Kidney capillary endothelial cell (primary cell): Measurements from ENCODE around the gene WDR45B.
"Not testable (repeated sequence)": the region's sequence is repeated elsewhere in the genome, so short reads cannot be mapped to it uniquely, and the experiment has no call there.

ENCODE experiments used
- DNase-seq: peaks from one replicate; pipeline ENCODE4 v3.0.0-alpha.2; 2018; ENCODE audit warnings: low spot score

The WDR45B gene

DNA sequence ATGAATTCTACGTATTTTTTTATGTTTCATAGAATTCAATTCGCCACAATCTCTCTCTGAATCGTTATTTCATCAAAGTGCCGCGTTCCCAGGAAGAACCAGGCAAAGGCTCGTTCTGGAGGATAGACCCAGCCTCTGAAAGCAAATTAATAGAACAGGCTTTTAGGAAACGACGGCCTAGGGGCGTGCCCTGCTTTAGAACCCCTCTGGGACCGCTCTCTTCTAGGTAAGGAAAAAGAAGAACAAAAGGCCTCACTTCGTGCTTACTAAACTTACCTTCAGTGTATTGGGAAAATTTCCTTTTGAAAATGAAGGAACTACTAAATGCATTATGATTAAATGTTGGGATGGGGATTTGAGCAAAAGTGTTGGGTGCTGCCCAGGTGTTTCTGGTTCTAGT, 65.5 kb downstream of the WDR45B start:
- DNase-seq = no peak

- DNase-seq = no peak
Measured at GRCh38 chr17:82582213-82582612, 66.0 kb downstream of the WDR45B start.

DNA sequence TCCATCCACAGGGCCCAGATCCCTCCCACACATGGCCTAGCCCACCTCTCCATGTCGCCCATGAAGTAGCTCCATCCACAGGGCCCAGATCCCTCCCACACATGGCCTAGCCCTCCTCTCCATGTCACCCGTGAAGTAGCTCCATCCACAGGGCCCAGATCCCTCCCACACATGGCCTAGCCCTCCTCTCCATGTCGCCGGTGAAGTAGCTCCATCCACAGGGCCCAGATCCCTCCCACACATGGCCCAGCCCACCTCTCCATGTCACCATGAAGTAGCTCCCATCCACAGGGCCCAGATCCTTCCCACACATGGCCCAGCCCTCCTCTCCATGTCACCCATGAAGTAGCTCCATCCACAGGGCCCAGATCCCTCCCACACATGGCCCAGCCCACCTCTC, 68.3 kb downstream of the WDR45B start:
- not testable (repeated sequence) for DNase-seq

DNA sequence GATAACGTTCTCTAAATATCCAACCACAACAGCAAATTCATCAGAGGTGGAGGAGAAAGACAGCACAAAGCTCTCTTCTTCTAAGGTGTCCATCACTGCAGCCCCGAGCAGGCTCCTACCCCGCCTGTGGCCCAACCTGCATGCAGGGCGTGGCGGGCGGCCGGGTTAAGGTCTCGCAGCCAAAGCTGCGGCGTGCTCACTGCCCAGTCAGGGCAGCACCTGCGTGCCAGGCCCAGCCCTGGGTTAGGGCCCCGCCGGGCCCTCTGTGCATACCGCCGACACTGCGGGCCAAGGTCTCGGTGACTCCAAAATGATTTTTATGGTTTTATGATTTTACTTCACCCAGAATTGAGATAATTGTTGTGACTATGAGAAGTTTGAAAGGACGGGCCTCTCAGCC, 70.9 kb downstream of the WDR45B start:
- no peak for DNase-seq

DNA sequence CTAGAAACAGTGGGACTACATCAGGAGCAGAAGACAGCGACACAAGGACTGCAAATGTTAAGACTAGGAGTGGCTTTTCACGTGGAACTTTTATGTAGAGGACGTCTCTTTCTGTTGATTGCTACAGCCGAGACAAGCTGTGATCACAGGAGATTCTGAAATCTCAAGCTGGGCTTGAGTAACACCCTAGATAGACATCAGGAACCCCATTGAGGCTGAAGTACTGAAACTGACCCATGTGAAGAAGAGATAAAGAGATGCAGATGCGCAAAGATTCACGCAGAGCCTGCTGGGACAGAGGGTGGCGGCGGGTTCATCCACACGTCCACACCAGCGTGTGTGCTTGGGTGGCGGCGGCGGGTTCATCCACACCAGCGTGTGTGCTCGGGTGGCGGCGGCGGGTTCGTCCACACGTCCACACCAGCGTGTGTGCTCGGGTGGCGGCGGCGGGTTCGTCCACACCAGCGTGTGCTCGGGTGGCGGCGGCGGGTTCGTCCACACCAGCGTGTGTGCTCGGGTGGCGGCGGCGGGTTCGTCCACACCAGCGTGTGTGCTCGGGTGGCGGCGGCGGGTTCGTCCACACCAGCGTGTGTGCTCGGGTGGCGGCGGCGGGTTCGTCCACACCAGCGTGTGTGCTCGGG, 72.5 kb downstream of the WDR45B start:
- DNase-seq = not testable (repeated sequence)

DNA sequence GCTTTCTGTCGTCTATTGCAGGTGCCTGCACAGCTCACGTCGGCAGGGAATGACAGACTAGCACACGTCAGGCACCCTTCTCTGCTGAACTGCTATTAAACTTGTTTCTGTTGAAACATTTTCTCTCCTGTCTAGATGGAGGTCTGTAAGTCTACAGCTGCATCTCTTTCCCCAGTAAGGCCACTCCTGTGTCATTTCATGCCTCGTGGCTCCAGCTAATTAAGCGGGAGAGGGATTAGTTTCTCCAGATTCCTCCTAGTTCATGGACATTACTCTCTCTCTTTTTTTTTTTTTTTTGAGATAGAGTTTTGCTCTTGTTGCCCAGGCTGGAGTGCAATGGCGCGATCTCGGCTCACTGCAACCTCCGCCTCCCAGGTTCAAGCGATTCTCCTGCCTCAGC, 74.2 kb downstream of the WDR45B start:
- no peak for DNase-seq

GRCh38 chr17:82571855-82572254, 76.4 kb downstream of the WDR45B start:
- DNase-seq = no peak

- DNase-seq = no peak
Measured at GRCh38 chr17:82570277-82570676, 78.0 kb downstream of the WDR45B start.

DNA sequence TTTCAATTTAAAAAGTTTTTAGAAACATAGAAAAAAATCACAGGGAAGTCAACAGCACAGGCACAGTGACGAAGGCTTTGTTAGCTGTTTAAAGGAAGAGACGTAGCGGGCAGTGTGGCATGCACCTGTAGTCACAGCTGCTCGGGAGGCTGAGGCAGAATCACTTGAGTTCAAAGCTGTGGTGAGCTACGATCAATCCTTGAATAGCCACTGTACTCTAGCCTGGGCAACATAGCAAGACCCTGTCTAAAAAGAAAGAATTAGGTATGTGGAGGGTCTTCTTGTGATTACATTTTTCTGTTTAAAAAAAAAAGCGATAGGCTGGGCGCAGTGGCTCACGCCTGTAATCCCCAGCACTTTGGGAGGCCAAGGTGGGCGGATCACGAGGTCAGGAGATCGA, 78.6 kb downstream of the WDR45B start:
- no peak for DNase-seq

DNA sequence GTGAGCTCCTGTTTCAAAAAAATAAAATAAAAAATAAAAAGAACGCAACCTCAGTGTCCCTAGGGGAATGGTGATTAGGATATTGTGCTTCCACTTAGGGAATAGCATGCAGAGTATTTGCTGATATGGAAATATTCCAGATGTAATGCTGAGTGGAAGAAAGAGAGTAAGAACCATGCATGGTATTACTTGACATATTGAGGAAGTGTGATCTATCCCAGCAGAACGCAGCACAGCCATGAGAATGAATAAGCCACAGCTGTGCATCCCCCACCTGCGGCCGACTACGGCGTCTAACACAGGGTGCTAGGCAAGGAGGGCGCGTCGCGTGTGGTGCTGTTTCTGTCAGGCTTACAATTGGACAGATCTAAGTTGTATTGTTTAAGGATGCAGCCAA, 79.2 kb downstream of the WDR45B start:
- DNase-seq = no peak

GRCh38 chr17:82567286-82567685, 81.0 kb downstream of the WDR45B start:
- DNase-seq = no peak

DNA sequence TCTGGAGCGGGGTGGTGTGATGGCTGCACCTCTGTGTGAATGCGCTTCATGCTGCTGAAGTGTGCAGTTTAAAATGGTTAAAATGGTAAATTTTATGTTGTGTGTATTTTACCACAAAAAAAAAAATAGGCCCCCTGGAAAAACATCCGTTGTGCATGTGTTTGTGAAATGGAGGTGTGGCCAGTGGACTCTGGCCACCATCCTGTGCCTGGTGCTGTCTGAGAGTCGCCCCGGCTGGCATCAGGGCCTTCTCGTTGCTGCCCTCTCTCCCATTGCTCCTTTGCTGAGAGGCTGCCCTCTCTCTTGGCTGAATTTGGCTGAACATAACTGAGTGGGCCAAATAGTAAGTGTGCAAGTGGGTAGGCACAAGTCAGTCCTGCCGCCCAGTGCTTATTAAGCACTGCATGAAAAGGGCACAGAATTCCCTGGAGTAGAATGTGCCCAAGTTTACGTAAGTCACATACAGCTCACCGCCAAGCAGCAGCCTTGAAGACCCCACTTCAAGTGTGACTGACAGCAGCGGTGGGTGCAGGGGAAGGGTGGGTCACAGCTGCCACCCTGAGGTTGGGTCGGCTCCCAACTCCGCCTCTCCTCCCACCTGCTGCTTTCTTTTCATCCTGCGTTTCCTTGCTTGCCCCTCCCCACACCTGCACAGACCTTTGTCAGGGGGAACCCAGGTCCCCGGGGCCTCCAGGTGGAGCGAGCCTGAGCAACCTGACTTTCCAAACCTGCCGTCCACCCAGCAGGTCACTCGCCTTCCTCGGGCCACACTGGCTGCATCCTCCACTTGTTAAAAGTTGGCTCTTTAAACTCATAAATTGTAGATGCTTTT, 81.9 kb downstream of the WDR45B start:
- no peak for DNase-seq

DNA sequence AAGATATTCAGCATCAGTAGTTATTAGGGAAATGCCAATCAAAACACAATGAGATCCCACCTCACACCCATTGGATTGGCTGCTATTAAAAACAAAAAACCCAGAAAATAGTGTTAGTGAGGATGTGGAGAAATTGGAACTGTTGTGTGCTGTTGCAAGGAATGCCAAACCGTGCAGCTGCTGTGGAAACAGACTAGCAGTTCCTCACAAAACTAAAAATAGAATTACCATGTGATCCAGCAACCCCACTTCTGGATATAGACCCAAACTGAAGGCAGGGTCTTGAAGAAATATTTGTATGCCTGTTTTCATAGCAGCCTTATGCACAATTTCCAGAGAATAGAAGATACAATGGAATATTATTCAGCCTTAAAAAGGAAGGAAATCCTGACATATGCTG, 82.7 kb downstream of the WDR45B start:
- no peak for DNase-seq
